C1 segment of cervical spinal cord (tissue), 14 donors: ENCODE measurements around the gene NKX1-2.
A peak's percentile ranks its signal among the peaks of the same experiment; 100 is the strongest.
"Not testable (repeated sequence)": the region's sequence is repeated elsewhere in the genome, so short reads cannot be mapped to it uniquely, and the experiment has no call there.

Experiments
- DNase-seq, 14 donors: peaks; one replicate each; lab custom pipeline; 2025; lab: John Stamatoyannopoulos, UW

NKX1-2 gene

DNA sequence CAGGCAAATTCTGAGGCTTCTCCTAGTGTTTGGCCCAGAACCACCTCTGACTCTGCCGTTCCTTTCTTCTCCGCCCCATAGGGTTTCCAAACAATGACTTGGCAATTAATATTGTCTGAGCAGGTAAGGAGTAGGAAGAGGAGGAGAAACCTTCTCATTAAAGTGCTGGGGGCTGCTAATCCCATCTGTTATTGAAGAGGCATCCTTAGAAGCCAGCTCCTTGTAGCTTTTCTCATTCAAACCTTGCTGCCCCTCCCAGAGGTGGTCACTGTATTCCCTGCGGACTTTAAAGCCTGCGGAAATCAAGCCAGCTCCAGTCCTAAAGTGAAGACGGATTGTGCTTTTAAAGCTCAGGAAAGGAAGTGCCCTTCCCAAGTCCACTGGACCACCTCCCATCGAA is 1.4 kb upstream of the NKX1-2 start:
- DNase-seq, result no peak

DNA sequence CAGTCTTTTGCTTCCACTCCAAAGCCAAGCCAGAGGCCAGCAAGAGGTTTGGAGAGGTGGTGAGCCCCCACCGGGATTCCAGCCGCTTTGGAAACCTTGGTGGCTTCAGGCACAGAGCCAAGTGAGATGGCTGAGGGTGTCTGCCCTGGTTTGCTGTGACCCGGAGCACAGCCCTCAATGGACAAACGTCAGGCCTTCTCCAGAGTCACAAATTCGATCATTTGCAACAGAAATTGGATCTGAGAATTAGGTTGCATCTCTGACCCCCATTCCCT is 885 bp upstream of the NKX1-2 start:
- DNase-seq, result no peak

DNA sequence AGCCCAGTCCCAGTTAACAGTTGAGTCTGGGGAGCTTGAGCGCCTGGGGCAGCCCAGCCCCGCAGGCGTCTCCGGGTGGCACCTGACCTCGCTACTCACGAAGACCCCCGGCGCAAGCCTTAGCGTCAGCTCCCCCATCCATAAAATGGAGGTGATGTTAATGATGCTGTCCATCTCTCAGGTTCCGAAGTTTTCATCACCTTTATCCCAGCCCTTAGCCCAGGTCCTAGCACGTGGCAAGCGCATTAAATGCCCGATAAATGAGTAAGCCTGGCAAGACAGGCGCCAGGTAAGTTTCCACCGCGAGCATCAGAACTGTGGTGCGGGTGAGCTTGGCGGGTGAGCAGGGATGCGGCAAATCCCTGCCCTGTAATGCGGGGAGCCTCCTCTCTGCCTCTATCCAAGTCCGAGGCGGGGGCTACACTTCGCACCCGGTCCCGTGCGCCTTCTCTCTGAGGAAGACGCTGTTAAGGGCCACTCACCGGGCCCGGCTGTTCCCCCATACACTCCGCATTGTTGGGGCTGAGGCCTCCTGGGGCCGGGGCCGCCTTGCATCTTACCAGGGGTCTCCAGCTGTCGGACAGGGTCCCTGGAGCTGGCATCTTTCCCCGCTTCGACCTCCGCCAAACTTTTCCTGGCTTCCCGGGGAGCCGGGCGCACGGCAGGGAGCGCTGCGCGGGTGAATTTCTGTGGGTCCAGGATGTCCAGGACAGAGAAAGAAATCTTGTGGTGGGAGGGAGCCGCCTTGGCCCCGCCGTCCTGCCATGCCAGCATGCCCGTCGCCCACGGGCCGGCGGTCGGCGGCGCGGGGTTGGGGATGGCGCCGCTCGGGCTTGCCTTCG is 444 bp downstream of the NKX1-2 start:
- DNase-seq, result no peak

DNA sequence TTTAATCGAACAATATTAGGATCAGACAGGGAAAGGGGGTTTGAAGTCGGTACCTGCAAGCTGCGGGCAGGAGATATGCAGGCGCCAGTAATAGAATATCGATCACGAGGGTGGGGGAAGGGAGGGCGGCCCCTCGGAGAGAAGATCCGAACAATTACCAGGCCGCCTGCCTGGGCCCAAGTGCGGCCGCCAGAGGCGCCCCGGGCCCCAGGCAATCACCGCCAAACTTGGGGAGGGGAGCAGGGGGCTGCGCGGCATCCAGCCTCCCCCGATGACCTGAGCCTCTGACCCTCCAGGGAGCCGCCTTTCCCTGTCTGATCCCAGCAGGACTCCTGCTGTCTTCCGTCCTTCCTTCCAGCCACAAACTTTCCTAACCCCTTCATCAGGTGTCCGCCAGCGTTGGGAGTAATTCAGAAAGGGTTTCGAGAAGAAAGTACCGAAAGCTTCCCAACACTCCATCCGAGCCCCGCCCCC is 1.1 kb downstream of the NKX1-2 start:
- DNase-seq, result no peak

DNA sequence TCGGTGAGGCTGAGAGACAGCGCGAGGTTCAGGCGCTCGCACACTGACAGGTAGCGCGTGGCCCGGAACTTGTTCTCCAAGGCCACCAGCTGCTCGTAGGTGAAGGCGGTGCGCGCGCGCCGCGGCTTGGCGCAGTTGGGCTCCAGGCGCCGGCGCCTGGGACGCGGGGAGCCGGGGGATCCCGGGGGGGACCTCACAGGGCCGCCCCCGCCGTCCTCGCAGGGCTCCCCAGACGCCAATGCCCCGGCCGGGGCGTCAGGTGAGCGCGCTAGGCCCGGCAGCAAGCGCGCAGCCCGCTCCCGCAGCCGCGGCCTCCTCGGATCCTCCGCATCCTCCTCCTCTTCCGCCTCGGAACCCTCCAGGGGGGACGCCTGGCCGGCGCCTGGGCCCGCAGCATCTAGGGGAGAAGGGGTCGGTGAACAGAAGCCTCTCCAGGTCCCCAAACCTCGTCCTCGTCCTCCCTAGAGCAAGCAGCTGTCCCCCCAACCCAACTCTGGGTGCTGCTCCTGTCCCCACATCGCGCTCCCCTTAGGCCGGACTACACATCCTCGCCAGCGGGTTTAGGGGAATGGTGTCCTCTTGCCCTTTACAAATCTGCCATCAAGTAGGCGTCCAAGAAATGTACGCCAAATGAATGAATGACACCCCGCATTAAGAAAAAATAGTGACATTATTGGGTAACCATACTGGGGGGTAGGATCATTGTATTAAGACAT is 1.9 kb downstream of the NKX1-2 start:
- no peak for DNase-seq

DNA sequence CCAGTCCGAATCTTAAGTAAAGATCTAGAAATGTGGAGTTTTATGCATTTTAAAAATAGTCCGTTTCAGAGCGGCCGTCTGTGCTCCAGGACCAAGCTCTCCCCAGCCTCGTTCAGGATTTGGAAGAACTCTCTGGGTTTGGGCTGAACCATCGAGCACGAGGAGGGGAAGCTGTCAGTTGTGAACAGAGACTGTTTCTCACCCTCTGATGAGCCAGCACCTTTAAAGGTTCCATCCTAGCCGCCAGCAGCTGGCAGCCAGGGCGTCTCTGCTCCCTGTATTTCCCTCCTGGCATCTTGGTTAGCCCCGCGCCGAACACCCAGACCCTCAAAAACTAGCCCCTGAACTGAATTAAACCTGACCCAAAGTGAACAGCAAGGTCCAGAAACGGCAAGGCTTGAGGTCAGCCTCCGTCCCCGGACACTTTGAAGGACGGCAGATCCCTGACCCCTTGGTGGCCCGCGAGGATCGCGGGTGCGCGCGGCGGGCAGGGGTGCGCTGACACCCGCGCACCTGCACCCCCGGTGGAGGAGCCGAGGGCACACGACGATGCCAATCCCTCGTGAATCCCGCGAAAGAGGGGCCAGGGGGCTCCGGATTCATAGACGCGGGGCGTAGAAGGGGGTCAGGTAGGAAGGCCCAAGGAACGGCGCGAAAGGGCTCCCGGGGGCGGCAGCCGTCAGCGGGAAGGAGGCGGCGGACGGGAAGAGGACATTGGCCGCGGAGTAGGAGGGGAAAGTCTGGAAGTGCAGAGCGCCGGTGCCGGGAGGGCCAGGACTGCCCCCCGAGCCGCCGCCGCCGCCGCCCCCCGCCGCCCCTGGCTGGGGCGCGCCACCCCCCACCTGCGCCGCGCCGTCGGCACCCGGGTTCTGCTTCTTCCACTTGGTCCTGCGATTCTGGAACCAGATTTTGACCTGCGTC is 2.7 kb downstream of the NKX1-2 start:
- no peak for DNase-seq

DNA sequence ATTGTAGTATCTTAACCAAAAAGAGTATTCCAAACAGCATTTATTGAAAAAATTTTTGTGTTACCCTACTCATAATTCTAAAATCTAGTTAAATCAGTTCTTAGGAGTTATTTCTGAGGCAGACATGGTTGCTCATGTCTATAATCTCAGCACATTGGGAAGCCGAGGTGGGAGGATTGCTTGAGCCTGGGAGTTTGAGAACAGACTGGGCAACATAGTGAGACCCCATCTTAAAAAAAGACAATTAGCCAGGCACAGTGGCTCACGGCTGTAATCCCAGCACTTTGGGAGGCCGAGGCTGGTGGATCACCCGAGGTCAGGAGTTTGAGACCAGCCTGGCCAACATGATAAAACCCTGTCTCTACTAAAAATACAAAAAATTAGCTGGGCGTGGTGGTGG is 8.1 kb downstream of the NKX1-2 start:
- not testable (repeated sequence) for DNase-seq

DNA sequence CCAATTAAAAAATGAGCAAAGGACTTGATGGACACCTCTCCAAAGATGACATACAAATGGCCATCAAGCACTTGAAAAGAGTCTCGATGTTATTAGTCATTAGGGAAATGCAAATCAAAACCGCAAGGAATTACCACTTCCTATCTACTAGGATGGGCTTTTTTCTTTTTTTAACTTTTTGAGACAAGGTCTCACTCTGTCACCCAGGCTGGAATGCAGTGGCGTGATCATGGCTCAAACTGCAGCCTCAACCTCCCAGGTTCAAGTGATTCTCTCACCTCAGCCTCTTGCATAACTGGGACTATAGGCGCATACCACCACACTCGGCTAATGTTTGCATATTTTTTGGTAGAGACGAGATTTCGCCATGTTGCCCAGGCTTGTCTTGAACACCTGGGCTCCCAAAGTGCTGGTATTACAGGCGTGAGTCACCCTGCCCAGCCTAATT is 13.6 kb downstream of the NKX1-2 start:
- no peak for DNase-seq

DNA sequence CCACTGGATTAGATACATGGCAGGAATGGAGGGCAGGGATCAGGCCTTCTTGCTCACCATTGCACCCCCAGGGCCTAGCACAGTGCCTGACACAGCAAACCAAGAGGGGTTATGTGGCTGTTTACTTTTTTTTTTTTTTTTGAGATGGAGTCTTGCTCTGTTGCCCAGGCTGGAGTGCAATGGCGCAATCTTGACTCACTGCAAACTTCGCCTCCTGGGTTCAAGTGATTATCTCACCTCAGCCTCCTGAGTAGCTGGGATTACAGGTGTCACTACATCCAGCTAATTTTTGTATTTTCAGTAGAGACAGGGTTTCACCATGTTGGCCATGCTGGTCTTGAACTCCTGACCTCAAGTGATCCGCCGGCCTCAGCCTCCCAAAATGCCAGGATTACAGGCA is 14.2 kb downstream of the NKX1-2 start:
- DNase-seq, result not testable (repeated sequence)

DNA sequence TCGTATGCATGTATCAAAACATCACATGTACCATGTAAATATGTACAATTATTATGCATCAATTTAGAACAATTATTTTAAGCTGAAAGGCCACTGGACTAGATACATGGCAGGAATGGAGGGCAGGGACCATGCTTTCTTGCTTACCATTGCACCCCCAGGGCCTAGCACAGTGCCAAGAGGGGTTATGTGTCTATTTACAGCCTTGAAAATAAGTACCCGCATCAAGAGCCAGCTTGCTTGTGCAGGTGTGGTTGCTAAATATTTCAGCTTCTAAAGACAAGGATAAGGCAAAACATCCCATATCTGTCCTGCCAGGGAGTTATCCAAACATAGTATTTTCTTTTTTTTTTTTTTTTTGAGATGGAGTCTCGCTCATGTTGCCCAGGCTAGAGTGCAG is 16.4 kb downstream of the NKX1-2 start:
- DNase-seq, result no peak

DNA sequence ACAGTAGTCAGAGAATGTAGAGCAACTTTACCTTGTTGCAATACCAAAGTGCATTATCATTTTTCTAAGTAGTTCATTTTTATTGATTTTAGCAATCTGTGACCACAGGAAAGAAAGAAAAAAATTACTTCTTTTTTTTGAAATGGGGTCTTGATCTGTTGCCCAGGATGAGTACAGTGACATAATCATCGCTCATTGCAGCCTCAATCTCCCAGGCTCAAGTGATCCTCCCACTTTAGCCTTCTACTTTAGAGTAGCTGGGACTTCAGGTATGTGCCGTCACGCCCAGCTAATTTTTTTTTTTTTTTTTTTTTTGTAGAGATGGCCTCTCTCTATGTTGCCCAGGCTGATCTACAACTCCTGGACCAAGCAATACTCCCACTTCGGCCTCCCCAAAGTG is 19.8 kb downstream of the NKX1-2 start:
- no peak for DNase-seq

DNA sequence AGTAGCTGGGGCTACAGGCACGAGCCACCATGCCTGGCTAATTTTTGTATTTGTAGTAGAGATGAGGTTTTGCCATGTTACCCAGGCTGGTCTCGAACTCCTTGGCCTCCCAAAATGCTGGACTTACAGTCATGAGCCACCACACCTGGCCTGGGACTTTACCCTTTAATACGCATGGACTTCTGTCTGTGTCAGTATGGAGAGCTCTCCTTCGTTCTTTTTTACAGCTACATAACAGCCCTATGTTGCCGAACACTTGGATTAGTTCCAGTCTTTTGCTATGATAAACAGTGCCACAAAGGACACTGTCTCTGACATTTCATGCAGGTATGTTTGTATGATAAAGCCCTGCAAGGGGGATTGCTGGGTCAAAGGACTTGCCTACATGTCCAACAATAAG is 20.3 kb downstream of the NKX1-2 start:
- no peak for DNase-seq

DNA sequence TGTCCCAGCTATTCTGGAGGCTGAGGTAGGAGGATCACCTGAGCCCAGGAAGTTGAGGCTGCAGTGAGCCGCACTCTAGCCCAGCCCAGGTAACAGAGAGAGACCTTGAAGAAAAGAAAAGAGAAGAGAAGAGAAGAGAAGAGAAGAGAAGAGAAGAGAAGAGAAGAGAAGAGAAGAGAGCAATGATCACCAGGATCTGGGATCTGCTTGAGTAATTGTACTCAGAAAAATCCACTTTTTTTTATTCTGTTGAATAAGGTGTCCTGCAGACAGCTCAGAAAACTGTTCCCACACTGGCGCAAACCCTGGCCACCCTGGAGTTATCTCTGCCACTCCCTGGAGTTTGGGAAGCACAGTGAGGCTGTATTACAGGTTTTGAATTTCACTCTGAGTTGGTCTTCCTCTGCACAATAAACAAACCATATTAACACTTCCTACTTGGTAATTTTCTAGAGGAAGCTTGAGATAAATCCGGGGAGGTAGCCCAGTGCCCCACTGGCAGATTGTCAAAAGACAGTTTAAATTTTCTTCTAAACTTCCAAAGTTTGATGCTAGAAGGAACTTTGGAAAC is 21.5 kb downstream of the NKX1-2 start:
- no peak for DNase-seq

DNA sequence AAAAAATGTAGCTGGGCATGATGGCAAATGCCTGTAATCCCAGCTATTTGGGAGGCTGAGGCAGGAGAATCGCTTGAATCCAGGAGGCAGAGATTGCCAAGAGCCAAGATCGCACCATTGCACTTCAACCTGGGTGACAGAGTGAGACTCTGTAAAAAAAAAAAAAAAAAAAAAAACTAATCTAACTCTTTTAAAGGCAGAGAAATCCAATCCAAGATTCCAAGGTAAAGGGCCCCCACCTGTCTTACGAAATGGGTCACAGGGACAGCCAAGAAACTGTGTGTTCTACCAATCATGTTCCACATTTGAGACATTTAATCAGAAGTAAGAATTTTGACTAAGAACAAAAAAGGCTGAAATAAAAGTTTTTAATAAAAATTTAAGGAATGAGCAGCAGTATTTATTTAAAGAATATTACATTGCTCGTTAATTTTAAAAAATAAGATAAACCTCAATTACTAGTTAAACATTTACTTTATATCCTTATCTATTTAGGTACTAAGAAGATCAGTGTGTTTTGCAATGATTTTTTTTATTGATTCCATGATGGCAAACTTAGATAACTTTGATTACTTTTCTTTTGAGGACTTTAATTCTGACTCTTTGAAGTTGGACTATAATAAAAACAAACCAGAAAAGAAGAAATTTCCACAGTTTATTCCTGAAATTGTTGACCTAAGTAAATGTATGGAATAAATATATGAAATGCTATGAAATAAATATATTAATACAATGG is 24.4 kb downstream of the NKX1-2 start:
- DNase-seq, result no peak

DNA sequence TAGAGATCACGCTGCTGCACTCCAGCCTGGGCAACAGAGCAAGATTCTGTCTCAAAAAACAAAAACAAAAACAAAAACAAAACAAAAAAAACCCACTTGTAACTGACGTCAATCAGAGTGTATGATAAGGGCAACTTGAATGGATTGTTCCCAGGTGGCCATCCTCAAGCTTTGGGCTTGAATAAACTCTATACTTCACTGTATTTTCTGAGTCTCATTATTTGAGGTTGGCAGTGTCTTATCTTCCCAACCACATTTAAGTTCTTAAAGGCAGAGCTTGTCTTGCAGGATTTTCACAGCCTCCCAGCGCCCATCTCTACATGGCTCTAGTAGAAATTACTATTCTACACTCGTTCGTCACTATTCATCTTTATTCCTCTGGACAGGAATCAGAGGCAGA is 26.0 kb downstream of the NKX1-2 start:
- DNase-seq, result no peak

DNA sequence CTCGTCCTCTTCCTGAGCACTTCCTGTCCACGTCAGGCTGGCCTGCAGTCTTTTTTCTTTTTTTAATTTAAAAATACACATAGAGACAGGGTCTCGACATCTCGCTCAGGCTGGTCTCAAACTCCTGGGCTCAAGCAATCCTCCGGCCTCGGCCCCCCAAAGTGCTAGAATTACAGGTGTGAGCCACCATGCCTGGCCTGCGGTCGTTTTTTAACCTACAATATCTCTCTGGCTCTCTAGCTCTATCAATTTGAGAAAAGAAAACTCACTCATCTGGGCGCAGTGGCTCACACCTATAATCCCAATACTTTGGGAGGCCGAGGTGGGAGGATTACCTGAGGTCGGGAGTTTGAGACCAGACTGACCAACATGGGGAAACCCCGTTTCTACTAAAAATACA is 27.1 kb downstream of the NKX1-2 start:
- DNase-seq, result no peak

DNA sequence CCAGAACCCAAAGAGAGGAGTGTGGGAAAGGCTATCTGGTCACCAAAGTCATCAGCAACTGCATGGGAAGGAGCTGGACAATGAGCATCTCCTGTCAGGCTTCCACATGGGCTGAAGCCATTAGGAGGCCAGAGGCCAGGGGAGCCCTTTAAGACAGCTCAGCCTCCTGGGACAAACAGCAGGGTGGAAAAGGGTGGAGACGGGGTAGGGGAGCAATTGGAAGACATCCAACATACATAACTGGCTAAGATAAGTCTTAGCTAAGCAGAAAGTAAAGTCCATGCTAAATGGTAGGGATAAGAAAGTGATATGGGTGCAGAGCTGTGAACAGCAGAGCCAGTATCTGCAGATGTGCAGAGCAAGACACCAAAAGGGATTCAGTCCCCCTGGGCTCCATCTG is 29.6 kb downstream of the NKX1-2 start:
- no peak for DNase-seq

DNA sequence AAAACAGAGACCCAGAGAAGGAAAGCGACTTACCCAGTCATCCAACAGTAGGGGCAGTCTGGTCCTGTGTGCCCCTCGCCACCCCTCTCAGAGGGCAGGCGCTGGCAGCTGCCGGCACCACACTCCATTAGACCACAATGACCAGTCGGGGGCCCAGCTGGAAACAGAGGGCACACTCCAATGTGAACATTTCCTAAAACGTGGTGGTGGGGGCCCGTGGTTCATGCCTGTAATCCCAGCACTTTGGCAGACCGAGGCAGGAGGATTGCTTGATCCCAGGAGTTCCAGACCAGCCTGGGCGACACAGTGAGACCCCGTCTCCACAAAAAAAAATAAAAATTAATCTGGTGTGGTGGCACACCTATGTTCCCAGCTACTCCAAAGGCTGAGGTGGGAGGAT is 30.2 kb downstream of the NKX1-2 start:
- DNase-seq, result no peak

DNA sequence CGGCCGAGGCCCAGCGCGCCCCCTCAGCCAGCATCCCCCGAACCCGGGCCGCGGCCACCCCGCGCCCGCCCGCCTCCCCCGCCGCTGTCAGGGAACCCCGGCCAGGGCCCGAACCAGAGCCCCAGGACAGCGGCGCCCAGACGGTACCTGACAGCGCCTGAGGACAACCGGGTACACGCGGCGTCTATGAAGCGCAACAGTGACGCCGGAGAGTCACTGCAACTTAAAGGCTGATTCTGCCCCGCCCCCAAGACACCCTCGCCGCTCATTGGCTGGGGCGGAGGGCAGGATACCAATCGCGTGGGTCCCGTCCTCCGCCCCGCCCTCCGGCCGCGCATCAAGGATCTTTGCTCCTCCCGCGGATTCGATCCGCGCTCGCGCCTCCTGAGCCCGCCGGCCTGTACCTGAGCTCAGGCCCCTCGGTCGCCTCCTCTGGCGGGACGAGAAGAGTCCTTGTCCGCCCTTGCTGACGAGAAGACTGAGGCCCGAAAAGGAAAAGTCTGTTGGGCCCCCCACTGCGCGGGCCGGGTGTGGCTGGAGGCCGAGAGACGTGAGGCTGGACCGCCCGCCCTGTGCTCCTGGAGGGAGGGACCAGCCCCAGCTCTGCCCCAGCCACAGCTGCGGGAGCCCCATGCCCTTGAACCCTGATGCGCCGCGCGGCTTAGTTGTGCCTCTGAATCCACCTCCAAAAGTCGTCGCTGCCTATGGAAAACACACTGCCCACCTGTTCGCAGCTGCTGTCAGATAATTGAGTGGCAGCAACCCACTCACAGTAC is 30.9 kb downstream of the NKX1-2 start, which contains the start of gene OAT:
Gene OAT (minus strand): TSS at position 198 of the 776 bp plus-strand sequence. CDS start 6,752 bp downstream, outside the sequence.
- peak; percentile 76 to 94 (median 92) for DNase-seq
